HG02571 (cell line): ENCODE measurements around the gene PRKCH.

Experiments used
- ATAC-seq: cut with Tn5 transposase; IDR thresholded peaks from one replicate; pipeline ENCODE4 v1.9.1; 2021; ENCODE audit warnings: mild to moderate bottlenecking, moderate library complexity; ENCODE audit not compliant: unreplicated experiment

Gene PRKCH

GRCh38 chr14:61418746-61419145 is 97.4 kb downstream of the PRKCH start:
- no peak for ATAC-seq

GRCh38 chr14:61419201-61419600 is 97.8 kb downstream of the PRKCH start:
- no peak for ATAC-seq

GRCh38 chr14:61420326-61420725 is 98.9 kb downstream of the PRKCH start:
- ATAC-seq = no peak

- no peak for ATAC-seq
These were observed 100.0 kb downstream of the PRKCH start for GRCh38 chr14:61421212-61421923.

- ATAC-seq = no peak
These were observed 104.7 kb downstream of the PRKCH start for GRCh38 chr14:61426048-61426447.

GRCh38 chr14:61428261-61428660 is 106.9 kb downstream of the PRKCH start:
- no peak for ATAC-seq

- no peak for ATAC-seq
These were observed 107.9 kb downstream of the PRKCH start for GRCh38 chr14:61429316-61429715.

GRCh38 chr14:61430066-61430757 is 108.8 kb downstream of the PRKCH start:
- no peak for ATAC-seq

GRCh38 chr14:61433169-61433568 is 111.8 kb downstream of the PRKCH start:
- no peak for ATAC-seq

- no peak for ATAC-seq
These were observed 112.4 kb downstream of the PRKCH start for GRCh38 chr14:61433828-61434227.

GRCh38 chr14:61434311-61434710 is 112.9 kb downstream of the PRKCH start:
- no peak for ATAC-seq

GRCh38 chr14:61435563-61436337 is 114.4 kb downstream of the PRKCH start:
- no peak for ATAC-seq

GRCh38 chr14:61437381-61437780 is 116.0 kb downstream of the PRKCH start:
- ATAC-seq = no peak

- ATAC-seq = no peak
These were observed 116.7 kb downstream of the PRKCH start for GRCh38 chr14:61438036-61438435.

- ATAC-seq = no peak
These were observed 117.1 kb downstream of the PRKCH start for GRCh38 chr14:61438497-61438859.

- ATAC-seq = no peak
These were observed 117.7 kb downstream of the PRKCH start for GRCh38 chr14:61438860-61439765.

GRCh38 chr14:61439779-61440418 is 118.5 kb downstream of the PRKCH start:
- ATAC-seq = no peak

GRCh38 chr14:61443481-61443880 is 122.1 kb downstream of the PRKCH start:
- no peak for ATAC-seq

GRCh38 chr14:61444215-61444768 is 122.9 kb downstream of the PRKCH start:
- ATAC-seq = no peak

- no peak for ATAC-seq
These were observed 130.1 kb downstream of the PRKCH start for GRCh38 chr14:61451491-61451890.
